MM.1S (cell line): ENCODE measurements around the gene SIRPA.

Source experiments
- EZH2phosphoT487 ChIP-seq: fragments of 300-600 bp; sonication (generic); IDR thresholded peaks from 2 replicates; pipeline ENCODE4 v1.6.1; 2018; ENCODE audit warnings: antibody characterized with exemption, low read length
- TF ChIP-seq, protein P1 (sequence below): fragments of 300-600 bp; sonication (generic); IDR thresholded peaks from 2 replicates; pipeline ENCODE4 v1.5.1; 2016; ENCODE audit warnings: antibody characterized with exemption, low read length, mixed read lengths

DNA sequence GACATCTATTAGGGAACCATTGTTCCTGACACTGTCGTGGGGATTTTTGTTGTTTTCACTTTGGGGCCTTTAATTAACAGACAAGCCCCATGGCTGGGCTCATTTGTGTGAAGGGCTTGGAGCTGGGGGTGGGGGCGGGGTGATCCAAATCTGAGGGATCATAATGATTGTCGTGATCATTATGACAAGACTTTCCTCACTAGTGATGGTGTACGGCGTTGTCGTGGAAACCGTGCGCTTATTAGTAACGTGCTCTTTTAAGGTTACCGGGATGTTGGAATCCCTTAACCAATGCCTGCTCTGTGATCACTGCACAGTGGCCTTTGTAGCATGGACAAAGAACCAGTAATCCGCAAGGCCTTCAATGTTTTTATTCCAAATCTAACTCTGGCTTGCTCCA, 80.1 kb downstream of the SIRPA start:
- TF ChIP-seq EZH2phosphoT487, result no peak
- TF ChIP-seq, protein P1, sequence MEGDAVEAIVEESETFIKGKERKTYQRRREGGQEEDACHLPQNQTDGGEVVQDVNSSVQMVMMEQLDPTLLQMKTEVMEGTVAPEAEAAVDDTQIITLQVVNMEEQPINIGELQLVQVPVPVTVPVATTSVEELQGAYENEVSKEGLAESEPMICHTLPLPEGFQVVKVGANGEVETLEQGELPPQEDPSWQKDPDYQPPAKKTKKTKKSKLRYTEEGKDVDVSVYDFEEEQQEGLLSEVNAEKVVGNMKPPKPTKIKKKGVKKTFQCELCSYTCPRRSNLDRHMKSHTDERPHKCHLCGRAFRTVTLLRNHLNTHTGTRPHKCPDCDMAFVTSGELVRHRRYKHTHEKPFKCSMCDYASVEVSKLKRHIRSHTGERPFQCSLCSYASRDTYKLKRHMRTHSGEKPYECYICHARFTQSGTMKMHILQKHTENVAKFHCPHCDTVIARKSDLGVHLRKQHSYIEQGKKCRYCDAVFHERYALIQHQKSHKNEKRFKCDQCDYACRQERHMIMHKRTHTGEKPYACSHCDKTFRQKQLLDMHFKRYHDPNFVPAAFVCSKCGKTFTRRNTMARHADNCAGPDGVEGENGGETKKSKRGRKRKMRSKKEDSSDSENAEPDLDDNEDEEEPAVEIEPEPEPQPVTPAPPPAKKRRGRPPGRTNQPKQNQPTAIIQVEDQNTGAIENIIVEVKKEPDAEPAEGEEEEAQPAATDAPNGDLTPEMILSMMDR, result no peak
